ENCODE measurements around the gene SCN4A. TPM values are rescaled to one million over a fixed set of nuclear protein-coding genes. Genes with fewer than 3 reads are reported as not detected.
A peak's percentile ranks its signal among the peaks of the same experiment; 100 is the strongest.
"Not testable (repeated sequence)": the region's sequence is repeated elsewhere in the genome, so short reads cannot be mapped to it uniquely, and the experiment has no call there.

Gene SCN4A
- total RNA-seq, 2 donors from 2014 or later: 0.41 to 1.0 TPM

- peak in 1 of 2 donors; percentile 50 for ATAC-seq
- intact Hi-C loops (cut with DNase I): loop anchor here in 1 of 2 donors (5.0 kb wide), 1 partner anchor 37 kb away; no protein-coding TSS in a partner anchor
- DNase-seq: no peak
Observed at GRCh38 chr17:63988741-63989621, 16.3 kb upstream of the SCN4A start.

GRCh38 chr17:63988127-63988478, 15.4 kb upstream of the SCN4A start:
- ATAC-seq: no peak
- no peak for DNase-seq
- intact Hi-C loops (cut with DNase I): loop anchor here in 1 of 2 donors (5.0 kb wide), 1 partner anchor 36 kb away; no protein-coding TSS in a partner anchor

GRCh38 chr17:63987221-63988126, 14.8 kb upstream of the SCN4A start:
- intact Hi-C loops (cut with DNase I): loop anchor here in 1 of 2 donors (5.0 kb wide), 1 partner anchor 35 kb away; no protein-coding TSS in a partner anchor
- no peak for ATAC-seq
- DNase-seq: no peak

GRCh38 chr17:63986821-63987220, 14.1 kb upstream of the SCN4A start:
- intact Hi-C loops (cut with DNase I): loop anchor here in 1 of 2 donors (5.0 kb wide), 1 partner anchor 35 kb away; no protein-coding TSS in a partner anchor
- ATAC-seq: no peak
- no peak for DNase-seq

- DNase-seq: no peak
- ATAC-seq: no peak
Observed at GRCh38 chr17:63985387-63986140, 12.8 kb upstream of the SCN4A start.

GRCh38 chr17:63984651-63985386, 12.1 kb upstream of the SCN4A start:
- DNase-seq: peak; percentile 70
- peak; percentile 45 to 77 for ATAC-seq
- intact Hi-C loops (cut with DNase I): loop anchor here in 1 of 2 donors (5.0 kb wide), 1 partner anchor 33 kb away; no protein-coding TSS in a partner anchor

More at GRCh38 chr17:63985387-63986140, 12.8 kb upstream of the SCN4A start:
- intact Hi-C loops (cut with DNase I): loop anchor here in 1 of 2 donors (5.0 kb wide), 1 partner anchor 33 kb away; no protein-coding TSS in a partner anchor

GRCh38 chr17:63984236-63984635, 11.5 kb upstream of the SCN4A start:
- intact Hi-C loops (cut with DNase I): no loop called here
- ATAC-seq: no peak
- no peak for DNase-seq

- ATAC-seq (peak; percentile 39 to 56), DNase-seq (peak; percentile 66)
- intact Hi-C loops (cut with DNase I): no loop called here
Observed at GRCh38 chr17:63983320-63983719, 10.6 kb upstream of the SCN4A start.

- ATAC-seq; DNase-seq; intact Hi-C loops (cut with DNase I): not testable (repeated sequence)
Observed at GRCh38 chr17:63982641-63983040, 9.9 kb upstream of the SCN4A start.

- ATAC-seq: no peak
- no peak for DNase-seq
- intact Hi-C loops (cut with DNase I): no loop called here
Observed at GRCh38 chr17:63978272-63979200, 5.8 kb upstream of the SCN4A start.

- no peak for ATAC-seq
- DNase-seq: no peak
- intact Hi-C loops (cut with DNase I): no loop called here
Observed at GRCh38 chr17:63976702-63977101, 4.0 kb upstream of the SCN4A start.

- DNase-seq (no peak), ATAC-seq (no peak)
- intact Hi-C loops (cut with DNase I): no loop called here
Observed at GRCh38 chr17:63975541-63976092, 2.9 kb upstream of the SCN4A start.

GRCh38 chr17:63974594-63975192, 2.0 kb upstream of the SCN4A start:
- ATAC-seq (no peak), DNase-seq (no peak)
- intact Hi-C loops (cut with DNase I): no loop called here

GRCh38 chr17:63973930-63974593, 1.3 kb upstream of the SCN4A start:
- no peak for DNase-seq
- ATAC-seq: no peak
- intact Hi-C loops (cut with DNase I): no loop called here

GRCh38 chr17:63973247-63973646, 529 bp upstream of the SCN4A start:
- intact Hi-C loops (cut with DNase I): no loop called here
- no peak for DNase-seq
- ATAC-seq: no peak

GRCh38 chr17:63969278-63969677, 3.4 kb downstream of the SCN4A start:
- ATAC-seq (no peak), DNase-seq (no peak)
- intact Hi-C loops (cut with DNase I): no loop called here
